GM12878 (cell line): ENCODE measurements around the gene MACROD2. TPM values are rescaled to one million over a fixed set of nuclear protein-coding genes. Genes with fewer than 3 reads are reported as not detected.

ENCODE experiments used
- ASH2L ChIP-seq: fragments of 300-600, 200-600 bp; sonication (generic); IDR thresholded peaks from 2 replicates; pipeline ENCODE4 v1.6.1; 2017; ENCODE audit warnings: low read depth, mild to moderate bottlenecking, borderline replicate concordance
- CEBPZ ChIP-seq: fragments of 150-350 bp; IDR thresholded peaks from 2 replicates; pipeline ENCODE4 v1.6.1; 2016; ENCODE audit warnings: low read depth, low read length
- CTCF ChIP-seq, 3 experiments: IDR thresholded peaks in 2 of 3; conservative IDR thresholded peaks in 1 of 3; 2 replicates each; pipeline ENCODE4 v1.5.1; 2011; ENCODE audit warnings: low read depth in 3 of 3, low read length in 3 of 3, mild to moderate bottlenecking in 3 of 3, control low read depth in 2 of 3, moderate library complexity in 2 of 3, inconsistent platforms in 1 of 3, mixed read lengths in 1 of 3; ENCODE audit not compliant: control insufficient read depth in 2 of 3, insufficient read depth in 1 of 3; ENCODE audit errors: extremely low read depth in 1 of 3
- MTA3 ChIP-seq: IDR thresholded peaks from 2 replicates; pipeline ENCODE4 v1.6.1; 2012; ENCODE audit warnings: low read length, inconsistent platforms, borderline replicate concordance
- NR2C1 ChIP-seq: fragments of 450-650 bp; IDR thresholded peaks from 2 replicates; pipeline ENCODE4 v1.6.1; 2017; ENCODE audit warnings: antibody characterized with exemption, mild to moderate bottlenecking, moderate library complexity
- RELA ChIP-seq: fragments of 450-650 bp; IDR thresholded peaks from 2 replicates; pipeline ENCODE4 v1.8.0; 2014; ENCODE audit warnings: borderline replicate concordance; ENCODE audit not compliant: partially characterized antibody
- USF1 ChIP-seq: IDR thresholded peaks from 2 replicates; pipeline ENCODE4 v1.6.1; 2011; ENCODE audit warnings: borderline replicate concordance, low read depth, mild to moderate bottlenecking, moderate library complexity, mixed read lengths, low read length; ENCODE audit not compliant: insufficient read depth; ENCODE audit errors: extremely low read length
- YBX1 ChIP-seq: fragments of 450-650 bp; IDR thresholded peaks from 2 replicates; pipeline ENCODE4 v1.6.1; 2016; ENCODE audit warnings: antibody characterized with exemption
- ZBED1 ChIP-seq: IDR thresholded peaks from 2 replicates; pipeline ENCODE4 v1.6.1; 2016; ENCODE audit warnings: borderline replicate concordance
- ZNF592 ChIP-seq: fragments of 450-650 bp; IDR thresholded peaks from 2 replicates; pipeline ENCODE4 v1.6.1; 2017; ENCODE audit warnings: mild to moderate bottlenecking, moderate library complexity
- polyA plus RNA-seq, 11 experiments: library from polyadenylated mRNA; depleted of rRNA in 4 of 11; unstranded in 6 of 11; stranded (reverse) in 5 of 11; fragments of >200 nt; fragmentation: Nextera tagmentation in 4 of 11; fragmentation: Illumina TruSeq in 1 of 11; extraction: Ambion mirVana in 4 of 11; extraction: Trizol in 1 of 11; gene quantifications; 1 replicate in 1 of 11; 2 replicates in 10 of 11; pipeline versions ENCODE4 v1.2.1 to v1.2.3, GENCODE V29; 2011 to 2016; ENCODE audit warnings: inconsistent platforms in 2 of 11, missing spikeins in 2 of 11, low read depth in 1 of 11
- total RNA-seq, 4 experiments: library from RNA; depleted of rRNA in 3 of 4; stranded (reverse); fragments of >200 nt in 3 of 4; fragmentation: Illumina TruSeq in 1 of 4; extraction: Trizol in 1 of 4; gene quantifications; 2 replicates each; pipeline versions ENCODE4 v1.2.1 to v1.2.3, GENCODE V29; 2013 to 2021

MACROD2 gene
- total and polyA plus RNA-seq, 10 of the 15 experiments (the other 5 are each of a cell fraction or from before 2014, with no cell fraction given), result 1.1 to 21.5 (median 2.2) TPM

GRCh38 chr20:14848806-14849205 lies 853.5 kb downstream of the MACROD2 start (continued):
- no peak for TF ChIP-seq ZNF592
- no peak for TF ChIP-seq ZBED1
- TF ChIP-seq ASH2L, result no peak
- no peak for TF ChIP-seq MTA3
- no peak for TF ChIP-seq USF1
- TF ChIP-seq RELA, result no peak
- no peak for TF ChIP-seq YBX1
- TF ChIP-seq CEBPZ, result no peak
- TF ChIP-seq NR2C1, result no peak
- TF ChIP-seq CTCF (IDR thresholded peaks at IDR 0.05 in 2 of 3, conservative IDR thresholded peaks at IDR 0.05 in 1 of 3; ENCODE audit: control insufficient read depth in 2 of 3, extremely low read depth in 1 of 3, insufficient read depth in 1 of 3, low read depth in 3 of 3, low read length in 3 of 3), result no peak
